ENCODE data around the gene CTSS. TPM values are rescaled to one million over a fixed set of nuclear protein-coding genes. Genes with fewer than 3 reads are reported as not detected.
A peak's percentile ranks its signal among the peaks of the same experiment; 100 is the strongest.
"Not testable (repeated sequence)": the region's sequence is repeated elsewhere in the genome, so short reads cannot be mapped to it uniquely, and the experiment has no call there.

Gene CTSS
- total RNA-seq, 4 donors from 2014 or later: 5.9 to 26.7 (median 16.5) TPM

DNA sequence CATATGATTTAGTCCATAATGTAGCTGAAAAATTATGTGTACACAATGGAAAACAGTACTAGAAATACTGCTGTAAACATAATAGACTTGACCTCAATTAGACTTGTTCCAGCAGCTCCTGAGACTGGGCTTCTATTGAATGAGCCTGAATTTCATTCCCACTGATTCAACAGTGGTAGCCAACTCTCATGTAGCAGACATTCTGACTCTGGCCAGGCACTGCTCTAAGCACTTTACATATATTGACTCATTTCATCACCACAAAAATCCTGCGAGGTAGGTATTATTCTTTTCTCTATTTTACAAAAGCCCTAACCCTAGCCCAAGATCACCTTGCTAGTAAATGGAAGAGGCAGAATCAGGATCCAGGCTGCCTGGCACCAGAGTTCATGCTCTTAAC, 12.8 kb upstream of the CTSS start:
- intact Hi-C loops (cut with DNase I; ENCODE audit: low total_unique reads): no loop called here
- H3K4me1 ChIP-seq: no peaks in the 10 kb centered on the region
- H3K4me3 ChIP-seq: no peak overlapping the region
- no peak for DNase-seq
- no peaks in the 10 kb centered on the region for H3K9me3 ChIP-seq
- no peak for TF ChIP-seq POLR2A (IDR thresholded peaks at IDR 0.05)
- TF ChIP-seq, protein P1, sequence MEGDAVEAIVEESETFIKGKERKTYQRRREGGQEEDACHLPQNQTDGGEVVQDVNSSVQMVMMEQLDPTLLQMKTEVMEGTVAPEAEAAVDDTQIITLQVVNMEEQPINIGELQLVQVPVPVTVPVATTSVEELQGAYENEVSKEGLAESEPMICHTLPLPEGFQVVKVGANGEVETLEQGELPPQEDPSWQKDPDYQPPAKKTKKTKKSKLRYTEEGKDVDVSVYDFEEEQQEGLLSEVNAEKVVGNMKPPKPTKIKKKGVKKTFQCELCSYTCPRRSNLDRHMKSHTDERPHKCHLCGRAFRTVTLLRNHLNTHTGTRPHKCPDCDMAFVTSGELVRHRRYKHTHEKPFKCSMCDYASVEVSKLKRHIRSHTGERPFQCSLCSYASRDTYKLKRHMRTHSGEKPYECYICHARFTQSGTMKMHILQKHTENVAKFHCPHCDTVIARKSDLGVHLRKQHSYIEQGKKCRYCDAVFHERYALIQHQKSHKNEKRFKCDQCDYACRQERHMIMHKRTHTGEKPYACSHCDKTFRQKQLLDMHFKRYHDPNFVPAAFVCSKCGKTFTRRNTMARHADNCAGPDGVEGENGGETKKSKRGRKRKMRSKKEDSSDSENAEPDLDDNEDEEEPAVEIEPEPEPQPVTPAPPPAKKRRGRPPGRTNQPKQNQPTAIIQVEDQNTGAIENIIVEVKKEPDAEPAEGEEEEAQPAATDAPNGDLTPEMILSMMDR (IDR thresholded peaks at IDR 0.05): no peak
- no peak overlapping the region for H3K27ac ChIP-seq
- H3K36me3 ChIP-seq: no peaks in the 10 kb centered on the region
- no peaks in the 10 kb centered on the region for H3K27me3 ChIP-seq

DNA sequence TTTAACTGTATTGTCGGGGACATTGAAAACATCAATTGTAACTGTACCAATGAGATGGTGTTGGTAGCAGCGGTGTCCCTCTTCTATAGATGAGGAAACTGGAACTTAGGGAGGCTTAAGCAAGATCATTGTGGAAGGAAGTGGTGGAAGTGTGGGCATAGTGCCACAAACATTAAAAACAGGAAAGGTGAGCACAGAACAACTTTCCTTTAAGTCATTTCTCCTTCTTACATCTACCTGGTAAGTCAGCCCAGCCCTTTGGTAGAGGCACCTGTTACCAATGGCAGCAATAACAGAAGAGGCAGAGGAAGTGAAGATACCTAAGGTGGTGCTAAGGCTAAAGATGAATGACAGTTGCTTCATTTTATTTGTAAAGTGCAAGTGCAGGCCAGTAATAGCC, 12.0 kb upstream of the CTSS start:
- Histone ChIP-seq H3K4me1 (no peaks in the 10 kb centered on the region), H3K27me3 (no peaks in the 10 kb centered on the region), H3K27ac (no peak overlapping the region), H3K36me3 (no peaks in the 10 kb centered on the region), H3K9me3 (no peaks in the 10 kb centered on the region), H3K4me3 (no peak overlapping the region)
- DNase-seq: no peak
- intact Hi-C loops (cut with DNase I; ENCODE audit: low total_unique reads): no loop called here
- TF ChIP-seq, protein P1 (IDR thresholded peaks at IDR 0.05): no peak
- no peak for TF ChIP-seq POLR2A (IDR thresholded peaks at IDR 0.05)

DNA sequence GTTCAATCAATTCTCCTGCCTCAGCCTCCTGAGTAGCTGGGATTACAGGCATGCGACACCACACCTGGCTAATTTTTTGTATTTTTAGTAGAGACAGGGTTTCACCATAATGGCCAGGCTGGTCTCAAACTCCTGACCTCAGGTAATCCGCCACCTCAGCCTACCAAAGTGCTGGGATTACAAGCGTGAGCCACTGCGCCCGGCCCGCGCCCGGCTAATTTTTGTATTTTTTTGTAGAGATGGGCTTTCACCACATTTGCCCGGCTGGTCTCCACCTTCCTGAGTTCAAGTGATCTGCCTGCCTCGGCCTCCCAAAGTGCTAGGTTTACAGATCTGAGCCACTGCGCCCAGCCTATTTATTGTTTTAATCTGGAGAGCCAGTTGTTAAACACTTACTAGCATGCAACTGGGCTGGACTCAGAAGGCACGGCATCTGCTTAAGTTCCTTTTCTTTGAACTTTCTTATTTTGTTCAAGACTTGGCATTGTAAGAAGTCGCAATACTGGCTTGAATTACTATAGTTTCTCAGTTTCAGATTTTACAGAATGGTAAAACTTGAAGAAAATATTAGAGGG, 10.4 kb upstream of the CTSS start:
- intact Hi-C loops (cut with DNase I; ENCODE audit: low total_unique reads); H3K27me3 ChIP-seq; H3K4me3 ChIP-seq; H3K4me1 ChIP-seq; DNase-seq; H3K27ac ChIP-seq; H3K36me3 ChIP-seq; H3K9me3 ChIP-seq: not testable (repeated sequence)

DNA sequence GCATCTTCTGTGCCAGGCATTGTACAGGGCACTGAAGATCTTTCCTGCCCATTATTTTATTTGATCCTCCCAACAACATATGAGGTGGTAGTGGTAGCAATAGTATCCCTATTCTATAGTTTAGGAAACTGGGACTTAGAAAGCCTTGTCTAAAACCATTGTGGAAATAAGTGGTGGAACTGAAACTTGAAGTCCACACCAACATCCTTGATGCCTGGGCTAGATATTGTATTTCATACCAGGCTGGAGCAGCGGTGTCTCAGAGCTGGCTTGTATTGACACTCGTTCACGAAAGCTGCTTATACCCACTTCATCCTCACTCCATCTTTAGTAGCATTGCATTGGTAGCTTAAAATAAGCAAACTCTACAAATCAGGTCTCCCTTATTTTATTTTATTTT, 9.7 kb upstream of the CTSS start:
- no peaks in the 10 kb centered on the region for H3K9me3 ChIP-seq
- no peak overlapping the region for H3K27ac ChIP-seq
- DNase-seq: no peak
- no peaks in the 10 kb centered on the region for H3K27me3 ChIP-seq
- no peaks in the 10 kb centered on the region for H3K36me3 ChIP-seq
- no peaks in the 10 kb centered on the region for H3K4me1 ChIP-seq
- no peak overlapping the region for H3K4me3 ChIP-seq
- intact Hi-C loops (cut with DNase I; ENCODE audit: low total_unique reads): no loop called here
- TF ChIP-seq, protein P1 (IDR thresholded peaks at IDR 0.05): no peak
- no peak for TF ChIP-seq POLR2A (IDR thresholded peaks at IDR 0.05)

GRCh38 chr1:150772326-150772725, 6.7 kb upstream of the CTSS start:
- intact Hi-C loops (cut with DNase I; ENCODE audit: low total_unique reads): no loop called here

GRCh38 chr1:150767704-150768103, 2.1 kb upstream of the CTSS start:
- H3K4me3 ChIP-seq; DNase-seq; H3K4me1 ChIP-seq; H3K36me3 ChIP-seq; intact Hi-C loops (cut with DNase I; ENCODE audit: low total_unique reads); H3K27me3 ChIP-seq; H3K9me3 ChIP-seq; H3K27ac ChIP-seq: not testable (repeated sequence)

More at GRCh38 chr1:150772326-150772725, 6.7 kb upstream of the CTSS start:
- H3K36me3 ChIP-seq: no peaks in the 10 kb centered on the region
- DNase-seq: no peak
- H3K27ac ChIP-seq: no peak overlapping the region
- no peak overlapping the region for H3K4me3 ChIP-seq
- H3K27me3 ChIP-seq: no peaks in the 10 kb centered on the region
- no peaks in the 10 kb centered on the region for H3K9me3 ChIP-seq
- no peaks in the 10 kb centered on the region for H3K4me1 ChIP-seq
- TF ChIP-seq, protein P1 (IDR thresholded peaks at IDR 0.05): no peak
- no peak for TF ChIP-seq POLR2A (IDR thresholded peaks at IDR 0.05)

- H3K4me3 ChIP-seq; H3K36me3 ChIP-seq; H3K4me1 ChIP-seq; H3K9me3 ChIP-seq; intact Hi-C loops (cut with DNase I; ENCODE audit: low total_unique reads); DNase-seq; H3K27me3 ChIP-seq: not testable (repeated sequence)
- peak overlapping the region; percentile 40 to 61 for H3K27ac ChIP-seq
Observed at GRCh38 chr1:150765977-150766301, 361 bp upstream of the CTSS start.
